Measurements from ENCODE around the gene JAG2. TPM values are rescaled to one million over a fixed set of nuclear protein-coding genes. Genes with fewer than 3 reads are reported as not detected.

JAG2 gene
- total RNA-seq, 1 donor from 2014 or later = 7.5 TPM

- H3K9me3 Mint-ChIP-seq (ENCODE audit: unreplicated experiment) = peaks cover 13% of the 10 kb centered on the region
- no peak overlapping the region for H3K4me3 Mint-ChIP-seq (ENCODE audit: unreplicated experiment)
- peaks cover 24% of the 10 kb centered on the region for H3K4me1 Mint-ChIP-seq (ENCODE audit: unreplicated experiment)
- TF ChIP-seq CTCF (IDR thresholded peaks at IDR 0.05) = no peak
- H3K27ac Mint-ChIP-seq (ENCODE audit: unreplicated experiment) = no peak overlapping the region
- no peaks in the 10 kb centered on the region for H3K36me3 Mint-ChIP-seq (ENCODE audit: unreplicated experiment)
- DNase-seq (ENCODE audit: extremely low spot score, unreplicated experiment) = no peak
- peaks cover 12% of the 10 kb centered on the region for H3K27me3 Mint-ChIP-seq (ENCODE audit: unreplicated experiment)
These were observed 72.2 kb downstream of the JAG2 start for GRCh38 chr14:105096206-105096875.

GRCh38 chr14:105095236-105095805 is 73.3 kb downstream of the JAG2 start:
- Mint-ChIP-seq H3K27ac (ENCODE audit: unreplicated experiment) (no peak overlapping the region), H3K4me3 (ENCODE audit: unreplicated experiment) (no peak overlapping the region), H3K27me3 (ENCODE audit: unreplicated experiment) (peaks cover 8% of the 10 kb centered on the region), H3K36me3 (ENCODE audit: unreplicated experiment) (no peaks in the 10 kb centered on the region), H3K4me1 (ENCODE audit: unreplicated experiment) (peaks cover 35% of the 10 kb centered on the region), H3K9me3 (ENCODE audit: unreplicated experiment) (peaks cover 13% of the 10 kb centered on the region)
- no peak for DNase-seq (ENCODE audit: extremely low spot score, unreplicated experiment)
- no peak for TF ChIP-seq CTCF (IDR thresholded peaks at IDR 0.05)

- Mint-ChIP-seq H3K27me3 (ENCODE audit: unreplicated experiment) (peaks cover 2% of the 10 kb centered on the region), H3K36me3 (ENCODE audit: unreplicated experiment) (no peaks in the 10 kb centered on the region), H3K9me3 (ENCODE audit: unreplicated experiment) (peaks cover 8% of the 10 kb centered on the region), H3K4me1 (ENCODE audit: unreplicated experiment) (peaks cover 40% of the 10 kb centered on the region), H3K4me3 (ENCODE audit: unreplicated experiment) (peak overlapping the region; percentile 71), H3K27ac (ENCODE audit: unreplicated experiment) (peak overlapping the region; percentile 50)
- no peak for DNase-seq (ENCODE audit: extremely low spot score, unreplicated experiment)
- TF ChIP-seq CTCF (IDR thresholded peaks at IDR 0.05) = no peak
These were observed 74.2 kb downstream of the JAG2 start for GRCh38 chr14:105094193-105094907.

- peak; percentile 59 for TF ChIP-seq CTCF (IDR thresholded peaks at IDR 0.05)
- no peaks in the 10 kb centered on the region for H3K36me3 Mint-ChIP-seq (ENCODE audit: unreplicated experiment)
These were observed 75.0 kb downstream of the JAG2 start for GRCh38 chr14:105093431-105094192.

More at GRCh38 chr14:105093431-105094192, 75.0 kb downstream of the JAG2 start:
- no peak for DNase-seq (ENCODE audit: extremely low spot score, unreplicated experiment)
- Mint-ChIP-seq H3K4me1 (ENCODE audit: unreplicated experiment) (peaks cover 45% of the 10 kb centered on the region), H3K9me3 (ENCODE audit: unreplicated experiment) (peaks cover 4% of the 10 kb centered on the region), H3K27ac (ENCODE audit: unreplicated experiment) (peak overlapping the region; percentile 38), H3K27me3 (ENCODE audit: unreplicated experiment) (peaks cover 2% of the 10 kb centered on the region), H3K4me3 (ENCODE audit: unreplicated experiment) (peak overlapping the region; percentile 71)

Measured in osteocyte (in vitro differentiated cells).